HepG2 (cell line): Measurements from ENCODE around the gene IPMK. TPM values are rescaled to one million over a fixed set of nuclear protein-coding genes. Genes with fewer than 3 reads are reported as not detected.
A peak's percentile ranks its signal among the peaks of the same experiment; 100 is the strongest.

Experiments used
- ARNTL ChIP-seq: sonication (generic); formaldehyde crosslinking; IDR thresholded peaks from 2 replicates; pipeline ENCODE4 v1.4.0; 2020; ENCODE audit warnings: mild to moderate bottlenecking, missing genetic modification reagents
- CHD2 ChIP-seq: IDR thresholded peaks from 2 replicates; pipeline ENCODE4 v1.6.1; 2011; ENCODE audit warnings: low read depth, low read length, improper control_type of control experiment
- FOXM1 ChIP-seq: sonication (generic); formaldehyde crosslinking; IDR thresholded peaks from 2 replicates; pipeline ENCODE4 v1.5.0; 2020; ENCODE audit warnings: missing genetic modification reagents
- MLLT10 ChIP-seq: sonication (generic); formaldehyde crosslinking; IDR thresholded peaks from 2 replicates; pipeline ENCODE4 v1.4.0; 2020; ENCODE audit warnings: missing genetic modification reagents
- NFIC ChIP-seq: IDR thresholded peaks from 2 replicates; pipeline ENCODE4 v1.6.1; 2012; ENCODE audit warnings: mild to moderate bottlenecking, low read length, inconsistent platforms
- NR2F2 ChIP-seq: IDR thresholded peaks from 2 replicates; pipeline ENCODE4 v1.6.1; 2012; ENCODE audit warnings: low read depth, inconsistent platforms, borderline replicate concordance
- PAWR ChIP-seq: sonication (generic); formaldehyde crosslinking; IDR thresholded peaks from 2 replicates; pipeline ENCODE4 v1.4.0; 2020; ENCODE audit warnings: missing genetic modification reagents, mild to moderate bottlenecking, borderline replicate concordance
- POLR2AphosphoS2 ChIP-seq: IDR thresholded peaks from 2 replicates; pipeline ENCODE4 v1.6.1; 2011; ENCODE audit warnings: low read depth, low read length, improper control_type of control experiment
- PTBP1 ChIP-seq: fragments of 200-400 bp; formaldehyde crosslinking; IDR thresholded peaks from 2 replicates; pipeline ENCODE4 v1.6.1; 2018; ENCODE audit warnings: low read length, low read depth; ENCODE audit not compliant: poor library complexity, severe bottlenecking
- TMF1 ChIP-seq: sonication (generic); formaldehyde crosslinking; IDR thresholded peaks from 2 replicates; pipeline ENCODE4 v1.8.1; 2022; ENCODE audit warnings: low read depth, missing genetic modification reagents
- ZNF24 ChIP-seq: fragments of 450-650 bp; IDR thresholded peaks from 2 replicates; pipeline ENCODE4 v1.6.1; 2017; ENCODE audit warnings: antibody characterized with exemption, mild to moderate bottlenecking
- ZNF3 ChIP-seq: IDR thresholded peaks from 2 replicates; pipeline ENCODE4 v1.7.0; 2017; ENCODE audit warnings: inconsistent platforms
- ZNF567 ChIP-seq: sonication (generic); formaldehyde crosslinking; IDR thresholded peaks from 2 replicates; pipeline ENCODE4 v1.8.1; 2023; ENCODE audit warnings: mild to moderate bottlenecking, missing genetic modification reagents, borderline replicate concordance
- ZNF589 ChIP-seq: sonication (generic); formaldehyde crosslinking; conservative IDR thresholded peaks from 2 replicates; pipeline ENCODE4 v1.8.0; 2022; ENCODE audit warnings: mild to moderate bottlenecking, moderate library complexity, missing genetic modification reagents
- ZNF720 ChIP-seq: sonication (generic); formaldehyde crosslinking; IDR thresholded peaks from 2 replicates; pipeline ENCODE4 v1.4.0; 2020; ENCODE audit warnings: missing genetic modification reagents
- ZSCAN29 ChIP-seq: sonication (generic); formaldehyde crosslinking; conservative IDR thresholded peaks from 2 replicates; pipeline ENCODE4 v1.4.0; 2020; ENCODE audit warnings: mild to moderate bottlenecking, missing genetic modification reagents
- polyA plus RNA-seq, 8 experiments: library from polyadenylated mRNA; depleted of rRNA in 3 of 8; stranded (reverse) in 7 of 8; unstranded in 1 of 8; fragments of >200 nt; fragmentation: Illumina TruSeq in 4 of 8; extraction: Trizol in 4 of 8; gene quantifications; 2 replicates each; pipeline versions ENCODE4 v1.2.1 to v1.2.3, GENCODE V29; 2011 to 2016; ENCODE audit warnings: low read depth in 4 of 8, missing spikeins in 1 of 8, mixed read lengths in 1 of 8; ENCODE audit not compliant: insufficient read depth in 1 of 8
- total RNA-seq, 5 experiments: library from RNA; depleted of rRNA; stranded (reverse); fragments of >200 nt; fragmentation: Illumina TruSeq; extraction: Trizol; gene quantifications; 2 replicates each; pipeline ENCODE4 v1.2.3, GENCODE V29; 2016; ENCODE audit warnings: low read depth in 1 of 5
- TF ChIP-seq, protein P1 (sequence below): sonication (generic); formaldehyde crosslinking; IDR thresholded peaks from 2 replicates; pipeline ENCODE4 v1.9.0; 2021; ENCODE audit warnings: missing genetic modification reagents, borderline replicate concordance
- TF ChIP-seq, protein P2 (sequence below): IDR thresholded peaks from 2 replicates; pipeline ENCODE4 v1.6.1; 2016; ENCODE audit warnings: mild to moderate bottlenecking
- TF ChIP-seq, protein P3 (sequence below): sonication (generic); formaldehyde crosslinking; IDR thresholded peaks from 2 replicates; pipeline ENCODE4 v1.4.0; 2020; ENCODE audit warnings: missing genetic modification reagents
- TF ChIP-seq, protein P4 (sequence below): sonication (generic); formaldehyde crosslinking; IDR thresholded peaks from 2 replicates; pipeline ENCODE4 v1.5.1; 2020; ENCODE audit warnings: mild to moderate bottlenecking, missing genetic modification reagents
- TF ChIP-seq, protein P5 (sequence below): sonication (generic); formaldehyde crosslinking; IDR thresholded peaks from 2 replicates; pipeline ENCODE4 v1.4.0; 2020; ENCODE audit warnings: mild to moderate bottlenecking, low read depth, missing genetic modification reagents

The IPMK gene
- total and polyA plus RNA-seq, 2 of the 13 experiments (the other 11 are each of a cell fraction or from before 2014, with no cell fraction given), result 2.7 to 3.9 TPM

DNA sequence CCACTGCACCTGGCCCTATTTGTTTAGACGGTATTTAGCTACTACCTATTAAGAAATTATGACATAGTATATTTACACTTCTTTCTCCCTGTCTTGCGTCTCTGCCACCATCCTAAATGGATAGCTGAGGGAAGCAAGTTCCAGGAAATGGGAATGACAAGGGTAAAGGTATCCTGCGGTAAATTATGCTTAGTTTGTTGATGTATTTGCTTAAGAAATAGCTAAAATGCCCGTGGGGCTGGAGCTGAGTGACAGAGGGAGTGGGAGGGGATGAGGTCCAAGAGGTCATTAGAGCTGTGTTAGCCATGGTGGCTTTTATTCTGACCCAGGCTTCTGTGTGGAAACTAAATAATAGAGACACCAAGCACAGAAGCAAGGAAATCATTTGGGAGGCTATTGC lies 38.1 kb upstream of the IPMK start (continued):
- TF ChIP-seq, protein P1, sequence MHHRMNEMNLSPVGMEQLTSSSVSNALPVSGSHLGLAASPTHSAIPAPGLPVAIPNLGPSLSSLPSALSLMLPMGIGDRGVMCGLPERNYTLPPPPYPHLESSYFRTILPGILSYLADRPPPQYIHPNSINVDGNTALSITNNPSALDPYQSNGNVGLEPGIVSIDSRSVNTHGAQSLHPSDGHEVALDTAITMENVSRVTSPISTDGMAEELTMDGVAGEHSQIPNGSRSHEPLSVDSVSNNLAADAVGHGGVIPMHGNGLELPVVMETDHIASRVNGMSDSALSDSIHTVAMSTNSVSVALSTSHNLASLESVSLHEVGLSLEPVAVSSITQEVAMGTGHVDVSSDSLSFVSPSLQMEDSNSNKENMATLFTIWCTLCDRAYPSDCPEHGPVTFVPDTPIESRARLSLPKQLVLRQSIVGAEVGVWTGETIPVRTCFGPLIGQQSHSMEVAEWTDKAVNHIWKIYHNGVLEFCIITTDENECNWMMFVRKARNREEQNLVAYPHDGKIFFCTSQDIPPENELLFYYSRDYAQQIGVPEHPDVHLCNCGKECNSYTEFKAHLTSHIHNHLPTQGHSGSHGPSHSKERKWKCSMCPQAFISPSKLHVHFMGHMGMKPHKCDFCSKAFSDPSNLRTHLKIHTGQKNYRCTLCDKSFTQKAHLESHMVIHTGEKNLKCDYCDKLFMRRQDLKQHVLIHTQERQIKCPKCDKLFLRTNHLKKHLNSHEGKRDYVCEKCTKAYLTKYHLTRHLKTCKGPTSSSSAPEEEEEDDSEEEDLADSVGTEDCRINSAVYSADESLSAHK, result no peak
- TF ChIP-seq POLR2AphosphoS2 (no peak), FOXM1 (no peak), ZNF3 (no peak), MLLT10 (CRISPR knock-in tag) (no peak), ARNTL (no peak), ZSCAN29 (no peak), ZNF567 (no peak), PAWR (CRISPR knock-in tag) (no peak), NFIC (peak; percentile 30; the same call in 1 of the 2 replicates), NR2F2 (peak; percentile 28; the same call in 1 of the 2 replicates), TMF1 (CRISPR knock-in tag) (no peak), ZNF24 (no peak), ZNF589 (CRISPR knock-in tag) (no peak), CHD2 (no peak), ZNF720 (CRISPR knock-in tag) (no peak), PTBP1 (no peak)
- TF ChIP-seq, protein P2, sequence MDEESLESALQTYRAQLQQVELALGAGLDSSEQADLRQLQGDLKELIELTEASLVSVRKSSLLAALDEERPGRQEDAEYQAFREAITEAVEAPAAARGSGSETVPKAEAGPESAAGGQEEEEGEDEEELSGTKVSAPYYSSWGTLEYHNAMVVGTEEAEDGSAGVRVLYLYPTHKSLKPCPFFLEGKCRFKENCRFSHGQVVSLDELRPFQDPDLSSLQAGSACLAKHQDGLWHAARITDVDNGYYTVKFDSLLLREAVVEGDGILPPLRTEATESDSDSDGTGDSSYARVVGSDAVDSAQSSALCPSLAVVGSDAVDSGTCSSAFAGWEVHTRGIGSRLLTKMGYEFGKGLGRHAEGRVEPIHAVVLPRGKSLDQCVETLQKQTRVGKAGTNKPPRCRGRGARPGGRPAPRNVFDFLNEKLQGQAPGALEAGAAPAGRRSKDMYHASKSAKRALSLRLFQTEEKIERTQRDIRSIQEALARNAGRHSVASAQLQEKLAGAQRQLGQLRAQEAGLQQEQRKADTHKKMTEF (CRISPR knock-in tag), result peak; percentile 36; the same call in 1 of the 2 replicates
- TF ChIP-seq, protein P3, sequence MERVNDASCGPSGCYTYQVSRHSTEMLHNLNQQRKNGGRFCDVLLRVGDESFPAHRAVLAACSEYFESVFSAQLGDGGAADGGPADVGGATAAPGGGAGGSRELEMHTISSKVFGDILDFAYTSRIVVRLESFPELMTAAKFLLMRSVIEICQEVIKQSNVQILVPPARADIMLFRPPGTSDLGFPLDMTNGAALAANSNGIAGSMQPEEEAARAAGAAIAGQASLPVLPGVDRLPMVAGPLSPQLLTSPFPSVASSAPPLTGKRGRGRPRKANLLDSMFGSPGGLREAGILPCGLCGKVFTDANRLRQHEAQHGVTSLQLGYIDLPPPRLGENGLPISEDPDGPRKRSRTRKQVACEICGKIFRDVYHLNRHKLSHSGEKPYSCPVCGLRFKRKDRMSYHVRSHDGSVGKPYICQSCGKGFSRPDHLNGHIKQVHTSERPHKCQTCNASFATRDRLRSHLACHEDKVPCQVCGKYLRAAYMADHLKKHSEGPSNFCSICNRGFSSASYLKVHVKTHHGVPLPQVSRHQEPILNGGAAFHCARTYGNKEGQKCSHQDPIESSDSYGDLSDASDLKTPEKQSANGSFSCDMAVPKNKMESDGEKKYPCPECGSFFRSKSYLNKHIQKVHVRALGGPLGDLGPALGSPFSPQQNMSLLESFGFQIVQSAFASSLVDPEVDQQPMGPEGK (CRISPR knock-in tag), result no peak
- TF ChIP-seq, protein P4, sequence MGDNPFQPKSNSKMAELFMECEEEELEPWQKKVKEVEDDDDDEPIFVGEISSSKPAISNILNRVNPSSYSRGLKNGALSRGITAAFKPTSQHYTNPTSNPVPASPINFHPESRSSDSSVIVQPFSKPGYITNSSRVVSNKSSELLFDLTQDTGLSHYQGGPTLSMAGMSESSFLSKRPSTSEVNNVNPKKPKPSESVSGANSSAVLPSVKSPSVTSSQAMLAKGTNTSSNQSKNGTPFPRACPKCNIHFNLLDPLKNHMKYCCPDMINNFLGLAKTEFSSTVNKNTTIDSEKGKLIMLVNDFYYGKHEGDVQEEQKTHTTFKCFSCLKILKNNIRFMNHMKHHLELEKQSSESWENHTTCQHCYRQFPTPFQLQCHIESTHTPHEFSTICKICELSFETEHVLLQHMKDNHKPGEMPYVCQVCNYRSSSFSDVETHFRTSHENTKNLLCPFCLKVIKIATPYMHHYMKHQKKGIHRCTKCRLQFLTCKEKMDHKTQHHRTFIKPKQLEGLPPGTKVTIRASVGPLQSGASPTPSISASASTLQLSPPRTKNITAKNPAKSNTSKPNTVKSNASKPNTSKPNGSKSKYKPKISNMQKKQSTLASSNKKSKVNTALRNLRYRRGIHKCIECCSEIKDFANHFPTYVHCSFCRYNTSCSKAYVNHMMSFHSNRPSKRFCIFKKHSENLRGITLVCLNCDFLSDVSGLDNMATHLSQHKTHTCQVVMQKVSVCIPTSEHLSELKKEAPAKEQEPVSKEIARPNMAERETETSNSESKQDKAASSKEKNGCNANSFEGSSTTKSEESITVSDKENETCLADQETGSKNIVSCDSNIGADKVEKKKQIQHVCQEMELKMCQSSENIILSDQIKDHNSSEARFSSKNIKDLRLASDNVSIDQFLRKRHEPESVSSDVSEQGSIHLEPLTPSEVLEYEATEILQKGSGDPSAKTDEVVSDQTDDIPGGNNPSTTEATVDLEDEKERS (CRISPR knock-in tag), result no peak
- TF ChIP-seq, protein P5, sequence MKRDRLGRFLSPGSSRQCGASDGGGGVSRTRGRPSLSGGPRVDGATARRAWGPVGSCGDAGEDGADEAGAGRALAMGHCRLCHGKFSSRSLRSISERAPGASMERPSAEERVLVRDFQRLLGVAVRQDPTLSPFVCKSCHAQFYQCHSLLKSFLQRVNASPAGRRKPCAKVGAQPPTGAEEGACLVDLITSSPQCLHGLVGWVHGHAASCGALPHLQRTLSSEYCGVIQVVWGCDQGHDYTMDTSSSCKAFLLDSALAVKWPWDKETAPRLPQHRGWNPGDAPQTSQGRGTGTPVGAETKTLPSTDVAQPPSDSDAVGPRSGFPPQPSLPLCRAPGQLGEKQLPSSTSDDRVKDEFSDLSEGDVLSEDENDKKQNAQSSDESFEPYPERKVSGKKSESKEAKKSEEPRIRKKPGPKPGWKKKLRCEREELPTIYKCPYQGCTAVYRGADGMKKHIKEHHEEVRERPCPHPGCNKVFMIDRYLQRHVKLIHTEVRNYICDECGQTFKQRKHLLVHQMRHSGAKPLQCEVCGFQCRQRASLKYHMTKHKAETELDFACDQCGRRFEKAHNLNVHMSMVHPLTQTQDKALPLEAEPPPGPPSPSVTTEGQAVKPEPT (CRISPR knock-in tag), result no peak
